Measurements from ENCODE around the gene CRACR2B.

The CRACR2B gene

DNA sequence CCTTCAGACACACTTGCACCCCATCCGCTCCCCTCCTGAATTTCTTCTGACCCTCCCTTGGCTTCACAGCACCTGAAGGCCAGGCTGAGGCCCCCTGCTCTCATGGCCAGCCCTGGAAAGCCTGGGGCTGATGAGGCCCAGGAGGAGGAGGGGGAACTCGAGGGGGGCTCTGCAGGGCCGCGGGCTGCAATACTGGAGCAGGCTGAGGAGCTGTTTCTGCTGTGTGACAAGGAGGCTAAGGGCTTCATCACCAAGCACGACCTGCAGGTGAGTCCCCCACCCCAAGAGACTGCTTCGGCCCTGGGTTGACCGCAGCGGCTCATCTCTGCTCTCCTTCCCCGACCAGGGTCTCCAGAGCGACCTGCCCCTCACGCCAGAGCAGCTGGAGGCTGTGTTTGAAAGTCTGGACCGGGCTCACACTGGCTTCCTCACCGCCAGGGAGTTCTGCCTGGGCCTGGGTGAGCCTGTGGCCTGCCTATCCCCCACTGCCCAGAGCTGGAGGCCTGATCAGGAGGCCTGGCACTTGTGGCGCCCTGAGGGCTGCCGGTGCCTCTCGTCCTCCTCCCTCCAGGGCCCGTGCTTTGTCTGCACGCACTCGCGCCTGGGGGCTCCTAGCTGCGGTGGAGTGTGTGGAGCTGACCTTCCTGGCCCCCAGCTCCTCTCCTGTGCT lies 922 bp downstream of the CRACR2B start:
- no peaks in the 10 kb centered on the region for H3K9me3 Mint-ChIP-seq
- peak overlapping the region; percentile 35 for H3K27ac Mint-ChIP-seq
- H3K36me3 Mint-ChIP-seq = no peaks in the 10 kb centered on the region
- H3K4me1 Mint-ChIP-seq = peaks cover 32% of the 10 kb centered on the region
- peaks cover 10% of the 10 kb centered on the region for H3K27me3 Mint-ChIP-seq
- H3K4me3 Mint-ChIP-seq = peak overlapping the region; percentile 65

DNA sequence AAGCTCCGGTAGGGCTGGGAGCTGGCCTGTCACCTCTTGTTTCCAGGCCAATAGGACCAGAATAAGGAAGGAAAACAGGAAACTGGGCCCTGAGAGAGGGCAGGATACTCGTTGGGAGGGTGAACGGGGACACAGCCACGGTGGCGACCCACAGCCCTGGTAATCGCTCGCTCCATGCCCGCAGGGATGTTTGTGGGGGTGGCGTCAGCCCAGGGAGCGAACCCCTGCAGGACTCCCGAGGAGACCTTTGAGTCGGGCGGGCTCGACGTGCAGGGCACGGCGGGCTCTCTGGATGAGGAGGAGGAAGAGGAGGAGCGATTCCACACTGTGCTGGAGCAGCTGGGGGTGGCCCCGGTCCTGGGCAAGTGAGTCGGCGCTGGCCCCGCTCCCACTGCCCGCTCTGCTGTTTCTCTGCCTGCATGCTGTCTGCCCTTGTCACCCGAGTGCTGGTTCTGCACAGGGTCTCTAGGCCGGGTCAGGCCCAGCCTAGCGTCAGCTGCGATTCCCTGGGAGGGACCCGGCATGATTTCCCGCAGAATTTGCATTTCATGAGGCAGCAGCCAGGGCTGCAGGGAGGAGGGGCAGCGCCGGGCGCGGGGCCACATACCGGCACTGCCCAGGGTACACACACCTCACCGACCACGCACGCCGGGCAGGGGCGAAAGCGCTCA lies 1.6 kb downstream of the CRACR2B start:
- no peaks in the 10 kb centered on the region for H3K9me3 Mint-ChIP-seq
- H3K4me1 Mint-ChIP-seq = peaks cover 38% of the 10 kb centered on the region
- peak overlapping the region; percentile 39 for H3K4me3 Mint-ChIP-seq
- H3K36me3 Mint-ChIP-seq = no peaks in the 10 kb centered on the region
- peaks cover 10% of the 10 kb centered on the region for H3K27me3 Mint-ChIP-seq
- peak overlapping the region; percentile 35 for H3K27ac Mint-ChIP-seq

DNA sequence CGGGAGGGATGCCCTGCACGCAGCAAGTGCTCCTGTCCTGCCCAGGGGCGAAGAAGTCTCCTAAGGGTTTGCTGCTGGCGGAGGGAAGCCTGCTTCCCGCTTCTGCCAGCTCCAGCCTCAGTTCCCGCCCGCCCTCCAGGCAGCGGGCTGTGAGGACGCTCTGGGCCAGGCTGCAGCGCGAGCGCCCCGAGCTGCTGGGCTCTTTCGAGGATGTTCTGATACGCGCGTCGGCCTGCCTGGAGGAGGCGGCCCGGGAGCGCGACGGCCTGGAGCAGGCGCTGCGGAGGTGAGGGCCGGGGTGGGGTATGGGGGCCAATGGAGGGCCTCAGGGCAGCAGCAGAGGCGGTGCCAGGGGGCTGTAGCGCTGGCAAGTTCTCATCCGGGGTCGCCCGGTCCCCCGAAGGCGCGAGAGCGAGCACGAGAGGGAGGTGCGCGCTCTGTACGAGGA lies 2.2 kb downstream of the CRACR2B start:
- Mint-ChIP-seq H3K4me3 (peak overlapping the region; percentile 39), H3K27me3 (peaks cover 10% of the 10 kb centered on the region), H3K4me1 (peaks cover 39% of the 10 kb centered on the region), H3K27ac (no peak overlapping the region), H3K36me3 (no peaks in the 10 kb centered on the region), H3K9me3 (no peaks in the 10 kb centered on the region)

DNA sequence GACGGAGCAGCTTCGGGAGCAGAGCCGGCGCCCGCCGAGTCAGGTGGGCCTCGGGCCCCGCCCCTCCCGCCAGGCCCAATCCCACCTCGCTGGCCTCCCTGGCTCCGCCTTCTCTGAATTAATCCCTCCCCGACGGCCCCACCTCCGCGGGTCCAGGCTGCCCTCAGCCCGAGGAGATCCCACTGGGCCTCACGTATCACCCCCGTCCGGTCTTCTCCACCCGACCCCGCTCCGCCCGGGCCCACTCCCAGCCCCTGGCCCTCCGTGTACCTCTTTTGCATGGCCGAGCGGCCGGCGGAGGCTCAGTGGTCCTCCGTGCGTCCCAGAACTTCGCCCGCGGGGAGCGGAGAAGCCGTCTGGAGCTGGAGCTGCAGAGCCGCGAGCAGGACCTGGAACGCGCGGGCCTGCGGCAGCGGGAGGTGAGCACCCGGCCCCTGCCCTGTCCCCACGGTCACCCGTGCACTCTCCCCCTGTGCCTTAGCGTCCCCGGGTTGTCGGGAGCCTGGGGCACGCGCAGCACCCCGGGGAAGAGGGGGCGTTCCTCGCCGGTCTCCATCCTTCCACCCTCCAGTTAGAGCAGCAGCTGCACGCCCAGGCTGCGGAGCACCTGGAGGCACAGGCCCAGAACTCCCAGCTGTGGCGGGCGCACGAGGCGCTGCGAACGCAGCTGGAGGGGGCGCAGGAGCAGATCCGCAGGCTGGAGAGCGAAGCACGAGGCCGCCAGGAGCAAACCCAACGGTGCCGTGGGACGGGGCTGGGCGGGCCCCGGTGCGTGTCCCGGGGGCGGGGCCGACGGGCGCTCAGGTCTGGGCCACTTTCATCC lies 2.8 kb downstream of the CRACR2B start:
- no peaks in the 10 kb centered on the region for H3K36me3 Mint-ChIP-seq
- peaks cover 10% of the 10 kb centered on the region for H3K27me3 Mint-ChIP-seq
- peaks cover 39% of the 10 kb centered on the region for H3K4me1 Mint-ChIP-seq
- H3K4me3 Mint-ChIP-seq = peak overlapping the region; percentile 39
- no peak overlapping the region for H3K27ac Mint-ChIP-seq
- H3K9me3 Mint-ChIP-seq = no peaks in the 10 kb centered on the region

DNA sequence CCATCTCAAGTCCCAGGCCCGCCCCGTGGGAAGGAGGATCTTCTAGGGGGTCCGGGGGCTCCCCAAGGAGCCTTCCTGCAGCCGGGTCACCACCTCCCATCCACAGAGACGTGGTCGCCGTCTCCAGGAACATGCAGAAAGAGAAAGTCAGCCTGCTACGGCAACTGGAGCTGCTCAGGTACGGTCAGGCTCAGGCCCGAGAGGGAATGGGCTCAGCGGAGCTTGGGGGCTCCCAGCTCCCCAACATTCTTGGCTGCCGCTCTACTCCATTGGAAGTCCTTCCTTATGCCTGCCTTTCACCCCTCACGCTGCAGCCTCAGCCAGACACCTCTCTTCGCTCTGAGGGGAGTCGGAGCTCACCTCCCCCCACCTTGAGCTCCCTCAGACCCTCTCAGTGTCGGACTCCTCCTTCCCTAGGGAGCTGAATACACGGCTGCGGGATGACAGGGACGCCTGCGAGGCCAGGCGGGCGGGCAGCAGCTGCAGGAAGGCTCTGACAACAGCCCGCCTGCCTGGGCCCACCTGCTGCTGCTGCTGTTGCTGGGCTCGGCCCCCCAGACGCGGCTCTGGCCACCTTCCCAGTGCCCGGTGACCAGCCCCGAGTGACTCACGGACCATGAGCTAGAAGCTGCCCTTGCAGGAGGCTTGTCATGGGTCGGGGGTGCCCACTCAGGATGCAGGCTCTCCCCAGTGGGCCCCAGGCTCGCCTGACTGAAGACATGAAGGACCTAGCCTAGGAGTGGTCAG lies 3.6 kb downstream of the CRACR2B start:
- H3K4me3 Mint-ChIP-seq = peak overlapping the region; percentile 62
- H3K27ac Mint-ChIP-seq = no peak overlapping the region
- peaks cover 10% of the 10 kb centered on the region for H3K27me3 Mint-ChIP-seq

DNA sequence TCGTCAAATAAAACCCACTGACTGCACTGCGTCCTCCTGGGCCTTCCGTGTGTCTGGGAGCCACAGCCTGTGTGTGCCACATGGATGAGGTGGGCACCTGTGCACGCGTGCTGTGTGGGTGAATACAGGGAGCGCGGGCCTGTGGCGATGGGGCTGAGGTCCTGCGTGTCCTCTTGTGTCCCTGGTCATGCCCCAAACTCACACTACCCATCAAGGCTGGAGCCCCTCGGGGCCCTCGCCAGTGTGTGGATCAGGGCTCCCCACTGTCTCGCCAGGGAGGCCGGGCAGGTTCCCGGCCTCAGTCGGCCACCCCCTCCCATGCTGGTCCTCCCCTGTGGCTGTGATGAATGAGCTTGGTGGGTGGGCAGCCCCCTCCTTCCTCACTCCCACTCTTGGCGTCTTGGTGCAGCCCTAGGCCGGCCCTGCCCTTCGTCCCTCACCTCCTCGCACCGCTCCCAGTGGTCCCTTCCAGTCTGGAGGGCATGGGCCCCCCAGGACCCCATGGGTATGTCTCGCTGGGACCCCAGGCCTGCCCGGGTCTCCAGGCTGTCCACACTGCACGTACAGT lies 4.3 kb downstream of the CRACR2B start:
- Mint-ChIP-seq H3K27me3 (peaks cover 10% of the 10 kb centered on the region), H3K27ac (no peak overlapping the region), H3K4me1 (peaks cover 35% of the 10 kb centered on the region)

More for the DNA sequence above, 3.6 kb downstream of the CRACR2B start:
- Mint-ChIP-seq H3K36me3 (no peaks in the 10 kb centered on the region), H3K4me1 (peaks cover 39% of the 10 kb centered on the region), H3K9me3 (no peaks in the 10 kb centered on the region)

DNA sequence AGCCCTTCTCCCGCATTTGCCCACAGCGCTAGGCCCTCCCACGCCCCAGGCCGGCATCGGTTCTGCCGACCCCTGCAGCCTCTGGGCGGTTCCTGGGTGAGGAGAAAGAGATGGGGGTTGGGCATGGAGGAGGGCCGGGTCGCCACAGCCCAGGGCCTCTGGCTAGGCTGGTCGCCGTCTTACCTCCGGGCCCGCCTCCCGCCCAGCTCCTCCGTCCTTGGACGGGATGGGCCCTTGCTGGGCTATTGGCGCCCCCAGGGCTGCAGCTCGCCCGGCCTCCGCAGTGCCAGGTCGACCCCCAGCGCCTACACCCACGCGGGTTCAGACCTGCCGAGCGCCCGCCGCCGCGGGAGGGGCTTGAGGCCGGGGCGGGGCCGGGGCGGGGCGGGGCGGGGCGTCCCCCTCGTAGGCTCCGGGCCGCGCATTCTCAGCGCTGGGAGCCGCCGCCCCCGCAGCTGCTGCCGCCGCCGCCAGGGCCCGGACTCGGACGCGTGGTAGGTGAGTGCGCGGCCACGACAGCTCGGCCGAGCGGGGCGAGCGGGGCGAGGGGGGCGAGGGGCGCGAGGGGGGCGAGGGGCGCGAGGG lies 4.9 kb downstream of the CRACR2B start, which contains the start of gene CD151:
CD151 (plus strand) TSS at position 424 of the 585 bp plus-strand sequence. CDS start 3,118 bp downstream, outside the sequence.
- Mint-ChIP-seq H3K36me3 (no peaks in the 10 kb centered on the region), H3K4me3 (peak within 1 kb of the TSS; percentile 62), H3K27me3 (peaks cover 9% of the 10 kb centered on the region), H3K4me1 (peaks cover 34% of the 10 kb centered on the region), H3K9me3 (no peaks in the 10 kb centered on the region), H3K27ac (no peak within 1 kb of the TSS)

More for the DNA sequence above, 4.3 kb downstream of the CRACR2B start:
- Mint-ChIP-seq H3K9me3 (no peaks in the 10 kb centered on the region), H3K4me3 (peak overlapping the region; percentile 62), H3K36me3 (no peaks in the 10 kb centered on the region)

DNA sequence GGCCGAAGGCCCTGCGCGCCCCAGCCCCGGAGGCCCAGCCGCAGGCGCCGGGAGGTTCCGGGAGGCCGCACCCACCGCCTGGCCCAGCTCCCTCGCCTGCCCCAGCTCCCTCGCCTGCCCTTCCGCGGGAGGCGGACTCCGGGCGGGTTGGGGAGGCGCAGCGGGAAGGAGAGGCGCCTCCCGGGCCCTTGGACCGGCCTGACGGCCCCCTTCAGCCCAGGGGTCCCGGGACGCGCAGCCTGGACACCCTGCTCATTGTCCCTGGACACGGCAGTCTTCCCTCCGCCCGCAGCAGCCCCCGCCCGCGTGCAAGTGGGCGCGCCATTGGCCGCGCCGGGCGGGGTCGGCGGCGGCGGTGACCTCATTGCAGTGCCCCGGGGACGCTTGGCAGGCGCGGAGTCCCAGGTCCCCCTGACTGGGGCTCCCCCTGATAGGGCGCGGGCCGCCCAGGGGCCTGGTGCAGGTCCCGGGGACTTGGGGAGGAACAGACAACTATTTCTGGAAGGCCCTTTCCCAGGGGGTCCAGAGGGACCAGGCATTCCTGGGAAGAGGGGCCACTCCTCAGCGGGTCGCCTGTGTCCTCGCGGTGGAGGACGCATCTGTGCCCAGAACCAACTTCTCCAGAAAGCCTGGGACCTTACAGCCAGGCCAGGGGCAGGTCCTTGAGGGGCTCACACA lies 5.5 kb downstream of the CRACR2B start:
- H3K36me3 Mint-ChIP-seq = no peaks in the 10 kb centered on the region
- H3K4me3 Mint-ChIP-seq = peak overlapping the region; percentile 44
- no peaks in the 10 kb centered on the region for H3K9me3 Mint-ChIP-seq
- peaks cover 5% of the 10 kb centered on the region for H3K27me3 Mint-ChIP-seq
- H3K4me1 Mint-ChIP-seq = peaks cover 28% of the 10 kb centered on the region
- no peak overlapping the region for H3K27ac Mint-ChIP-seq

DNA sequence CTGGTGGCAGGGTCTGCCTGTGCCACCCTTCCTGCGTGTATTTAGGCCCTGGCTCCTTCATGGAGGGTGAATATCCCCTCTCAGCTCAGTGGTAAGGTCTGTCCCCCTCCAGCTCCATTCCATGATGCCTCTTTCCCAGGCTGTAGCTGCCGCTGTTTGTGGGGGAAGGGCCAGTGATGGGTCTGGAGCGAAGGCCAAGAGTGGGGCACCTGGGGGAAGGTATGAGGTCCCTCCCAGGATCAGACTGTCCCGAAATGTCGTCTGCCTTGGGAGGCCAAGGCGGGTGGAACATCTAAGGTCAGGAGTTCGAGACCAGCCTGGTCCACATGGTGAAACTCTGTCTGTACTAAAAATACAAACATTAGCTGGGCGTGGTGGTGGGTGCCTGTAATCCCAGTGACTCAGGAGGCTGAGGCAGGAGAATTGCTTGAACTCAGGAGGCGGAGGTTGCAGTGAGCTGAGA lies 6.2 kb downstream of the CRACR2B start:
- Mint-ChIP-seq H3K4me3 (peak overlapping the region; percentile 44), H3K9me3 (no peaks in the 10 kb centered on the region), H3K27me3 (peaks cover 4% of the 10 kb centered on the region), H3K4me1 (peaks cover 26% of the 10 kb centered on the region), H3K36me3 (no peaks in the 10 kb centered on the region), H3K27ac (no peak overlapping the region)

DNA sequence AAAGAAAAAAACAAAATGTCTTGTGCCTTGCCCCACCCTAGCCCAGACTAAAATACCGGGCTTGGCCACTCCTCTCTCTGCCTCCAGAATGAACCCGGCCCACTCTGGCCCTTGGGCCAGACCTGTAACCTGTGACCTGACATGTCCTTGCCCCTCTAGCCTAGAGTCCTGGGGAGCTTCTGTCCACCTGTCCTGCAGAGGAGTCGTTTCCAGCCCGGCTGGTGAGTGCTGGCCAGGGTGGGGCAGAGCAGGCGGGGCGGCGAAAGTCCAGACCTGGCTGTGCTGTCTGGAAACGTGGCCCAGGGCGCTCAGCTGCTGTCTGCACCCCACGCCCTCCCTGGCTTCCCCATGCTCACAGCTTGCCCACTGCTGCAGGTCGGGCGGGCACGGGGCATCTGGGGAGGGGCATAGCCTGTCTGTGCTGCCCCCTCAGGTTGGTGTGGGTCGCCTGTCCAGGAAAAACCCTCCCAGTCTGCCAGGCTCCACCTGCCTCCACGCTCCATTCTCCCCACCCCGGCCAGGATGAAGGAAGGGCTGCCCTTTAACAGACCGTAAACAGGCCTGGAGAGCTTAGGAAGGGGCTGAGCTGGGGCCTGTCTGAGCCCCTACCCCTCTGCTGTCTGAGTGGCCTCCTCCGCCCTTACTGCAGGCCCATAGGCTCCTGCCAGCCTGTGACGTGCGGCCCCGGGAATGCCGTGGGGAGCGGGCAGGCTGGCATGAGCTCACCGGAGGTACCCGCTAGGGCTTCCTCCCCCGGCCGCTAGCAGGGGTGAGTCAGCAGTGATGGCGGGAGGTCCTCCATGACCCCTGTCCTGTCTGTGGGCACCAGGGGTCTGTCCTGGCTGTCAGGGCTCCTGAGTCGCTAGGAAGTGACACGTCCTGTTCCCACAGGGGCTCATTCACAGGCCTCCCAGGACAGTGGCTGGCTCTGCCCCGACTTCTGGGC lies 6.9 kb downstream of the CRACR2B start:
- H3K27ac Mint-ChIP-seq = no peak overlapping the region

DNA sequence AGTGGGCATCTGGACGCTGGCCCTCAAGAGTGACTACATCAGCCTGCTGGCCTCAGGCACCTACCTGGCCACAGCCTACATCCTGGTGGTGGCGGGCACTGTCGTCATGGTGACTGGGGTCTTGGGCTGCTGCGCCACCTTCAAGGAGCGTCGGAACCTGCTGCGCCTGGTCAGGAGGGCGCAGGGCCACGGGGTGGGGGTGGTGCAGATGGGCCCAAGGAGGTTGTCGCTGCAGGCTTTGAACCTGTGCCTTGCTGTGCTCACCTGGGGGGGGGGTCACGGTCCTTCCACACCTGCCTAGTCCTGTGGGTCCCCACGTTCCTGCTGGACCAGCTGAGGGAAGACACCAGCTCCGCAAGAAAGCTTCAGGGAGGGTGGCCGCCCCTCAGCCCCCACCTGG lies 8.6 kb downstream of the CRACR2B start:
- H3K4me3 Mint-ChIP-seq = no peak overlapping the region
- no peak overlapping the region for H3K27ac Mint-ChIP-seq
- peaks cover 2% of the 10 kb centered on the region for H3K27me3 Mint-ChIP-seq
- H3K4me1 Mint-ChIP-seq = peaks cover 24% of the 10 kb centered on the region
- no peaks in the 10 kb centered on the region for H3K9me3 Mint-ChIP-seq
- no peaks in the 10 kb centered on the region for H3K36me3 Mint-ChIP-seq

More for the DNA sequence above, 6.9 kb downstream of the CRACR2B start:
- Mint-ChIP-seq H3K9me3 (no peaks in the 10 kb centered on the region), H3K4me3 (no peak overlapping the region), H3K4me1 (peaks cover 18% of the 10 kb centered on the region), H3K27me3 (peaks cover 2% of the 10 kb centered on the region), H3K36me3 (no peaks in the 10 kb centered on the region)

DNA sequence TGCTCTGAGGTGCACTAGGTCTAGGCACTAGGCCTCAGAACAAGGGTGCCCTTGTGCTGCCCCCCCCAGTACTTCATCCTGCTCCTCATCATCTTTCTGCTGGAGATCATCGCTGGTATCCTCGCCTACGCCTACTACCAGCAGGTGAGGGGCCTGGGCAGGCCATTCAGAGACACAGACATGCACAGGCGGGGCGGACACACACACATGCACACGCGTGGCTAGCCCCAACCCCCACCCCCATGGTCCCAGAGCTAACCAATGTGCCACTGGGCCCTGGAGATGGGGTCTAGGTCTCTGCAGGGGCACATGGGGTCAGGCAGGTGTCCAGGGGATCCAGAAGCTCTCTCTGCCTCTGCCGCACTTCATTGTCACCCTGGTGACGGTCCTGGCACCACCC lies 9.0 kb downstream of the CRACR2B start:
- no peaks in the 10 kb centered on the region for H3K9me3 Mint-ChIP-seq
- H3K4me3 Mint-ChIP-seq = no peak overlapping the region
- H3K27ac Mint-ChIP-seq = no peak overlapping the region
- peaks cover 1% of the 10 kb centered on the region for H3K27me3 Mint-ChIP-seq
- H3K4me1 Mint-ChIP-seq = peaks cover 19% of the 10 kb centered on the region
- no peaks in the 10 kb centered on the region for H3K36me3 Mint-ChIP-seq
